Left renal cortex interstitium (tissue), 4 donors: Measurements from ENCODE around the gene TPRG1. TPM values are rescaled to one million over a fixed set of nuclear protein-coding genes. Genes with fewer than 3 reads are reported as not detected.
A peak's percentile ranks its signal among the peaks of the same experiment; 100 is the strongest.
"Not testable (repeated sequence)": the region's sequence is repeated elsewhere in the genome, so short reads cannot be mapped to it uniquely, and the experiment has no call there.

ENCODE experiments used
- DNase-seq, 4 donors: peaks; one replicate each; pipeline ENCODE4 v3.0.0-alpha.2; 2013; ENCODE audit warnings: low read depth in 4 of 4, low spot score in 2 of 4, missing footprints in 1 of 4
- polyA plus RNA-seq, 4 donors: library from polyadenylated mRNA; unstranded; fragments of 120-200 nt; gene quantifications; one replicate each; pipeline ENCODE4 v1.2.1, GENCODE V29; 2013; ENCODE audit not compliant: insufficient read length in 4 of 4

TPRG1 gene
- polyA plus RNA-seq, 4 donors, result 0.45 to 1.5 (median 0.80) TPM

GRCh38 chr3:189305412-189305811, 133.6 kb downstream of the TPRG1 start:
- no peak for DNase-seq

GRCh38 chr3:189307963-189308362, 136.2 kb downstream of the TPRG1 start:
- no peak for DNase-seq

GRCh38 chr3:189308608-189309007, 136.8 kb downstream of the TPRG1 start:
- no peak for DNase-seq

- DNase-seq, result no peak
These were observed 137.7 kb downstream of the TPRG1 start for GRCh38 chr3:189309400-189309975.

GRCh38 chr3:189311521-189311920, 139.8 kb downstream of the TPRG1 start:
- DNase-seq, result no peak

GRCh38 chr3:189312866-189313265, 141.1 kb downstream of the TPRG1 start:
- DNase-seq, result no peak

GRCh38 chr3:189316296-189317019, 144.7 kb downstream of the TPRG1 start:
- no peak for DNase-seq

GRCh38 chr3:189317911-189318310, 146.1 kb downstream of the TPRG1 start:
- no peak for DNase-seq

GRCh38 chr3:189320511-189320910, 148.7 kb downstream of the TPRG1 start:
- no peak for DNase-seq

- DNase-seq, result no peak
These were observed 150.6 kb downstream of the TPRG1 start for GRCh38 chr3:189322339-189322738.

- DNase-seq, result peak in 2 of 4 donors; percentile 69 to 77
These were observed 152.9 kb downstream of the TPRG1 start for GRCh38 chr3:189324538-189325138.

- DNase-seq, result no peak
These were observed 153.7 kb downstream of the TPRG1 start for GRCh38 chr3:189325454-189325853.

- not testable (repeated sequence) for DNase-seq
These were observed 157.9 kb downstream of the TPRG1 start for GRCh38 chr3:189329630-189330029.

GRCh38 chr3:189330066-189330465, 158.3 kb downstream of the TPRG1 start:
- DNase-seq, result no peak

GRCh38 chr3:189331002-189331418, 159.2 kb downstream of the TPRG1 start:
- DNase-seq, result no peak

- no peak for DNase-seq
These were observed 162.5 kb downstream of the TPRG1 start for GRCh38 chr3:189334064-189334920.

GRCh38 chr3:189337673-189338091, 165.9 kb downstream of the TPRG1 start:
- no peak for DNase-seq

- DNase-seq, result no peak
These were observed 166.6 kb downstream of the TPRG1 start for GRCh38 chr3:189338366-189338765.

- no peak for DNase-seq
These were observed 168.2 kb downstream of the TPRG1 start for GRCh38 chr3:189339996-189340395.

GRCh38 chr3:189340680-189341460, 169.1 kb downstream of the TPRG1 start:
- DNase-seq, result no peak
